ENCODE data around the gene PDX1.

The PDX1 gene

DNA sequence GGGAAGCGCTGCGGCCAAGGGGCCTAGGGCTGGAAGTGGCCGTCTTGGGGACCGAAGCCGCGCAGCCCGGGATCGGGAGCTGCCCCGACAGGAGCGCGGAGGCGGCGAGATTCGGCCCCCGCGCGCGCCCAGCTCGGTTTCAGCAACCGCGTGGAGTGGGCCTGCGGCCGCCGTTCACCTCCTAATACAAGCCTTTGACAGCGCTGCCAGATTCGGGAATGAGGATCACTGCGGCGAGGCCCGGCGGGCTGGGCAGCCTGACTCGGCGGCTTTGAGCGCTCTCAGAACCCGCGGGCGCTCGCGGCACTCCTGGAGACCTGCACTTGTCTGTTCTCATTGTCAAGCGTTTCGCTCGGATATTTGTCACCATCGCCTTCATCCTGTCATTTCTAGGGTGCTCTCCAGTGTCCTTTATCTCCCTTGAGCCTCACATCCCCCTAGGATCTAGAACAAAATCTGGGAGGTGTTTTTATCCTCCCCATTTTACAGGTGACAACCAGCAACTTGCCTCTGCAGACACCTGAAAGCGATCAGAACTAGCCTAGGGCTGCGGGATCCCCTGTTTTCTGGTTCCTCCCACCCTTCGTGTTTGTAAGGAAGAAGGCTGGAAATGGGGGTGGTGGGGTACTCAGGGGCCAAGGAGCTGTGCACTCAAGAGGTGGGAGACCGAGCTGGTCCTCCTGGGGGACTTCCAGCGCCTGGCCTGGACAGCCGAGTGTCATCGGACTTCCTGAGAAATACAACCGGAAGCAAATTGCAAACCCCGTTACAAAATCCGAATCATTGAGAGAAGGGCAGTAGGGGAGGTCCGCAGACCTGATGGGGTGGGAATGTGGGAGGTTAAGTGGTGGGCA lies 50.8 kb downstream of the PDX1 start:
- no peak for DNase-seq (ENCODE audit: low read depth in 2 of 2)

GRCh38 chr13:27971236-27971645 lies 51.4 kb downstream of the PDX1 start:
- DNase-seq (ENCODE audit: low read depth in 2 of 2), result no peak

- DNase-seq (ENCODE audit: low read depth in 2 of 2), result no peak
Measured at GRCh38 chr13:27971776-27972477, 52.1 kb downstream of the PDX1 start.

DNA sequence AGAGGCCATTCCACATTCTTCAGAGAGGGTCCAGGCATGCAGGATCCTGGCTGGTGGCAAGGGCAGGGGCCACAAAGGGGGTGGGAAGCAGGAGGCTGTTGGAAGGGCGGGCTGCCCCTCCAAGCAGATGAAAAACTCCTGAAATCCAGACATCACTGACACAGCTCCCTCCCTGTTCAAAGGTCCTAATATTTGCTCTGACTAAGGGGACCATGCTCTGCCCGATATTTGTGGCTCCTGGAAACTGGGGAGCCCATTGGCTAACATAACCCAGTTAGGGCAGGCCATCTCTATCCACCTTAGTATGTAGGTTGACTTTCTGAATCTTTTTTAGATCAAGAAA lies 52.6 kb downstream of the PDX1 start:
- no peak for DNase-seq (ENCODE audit: low read depth in 2 of 2)

DNA sequence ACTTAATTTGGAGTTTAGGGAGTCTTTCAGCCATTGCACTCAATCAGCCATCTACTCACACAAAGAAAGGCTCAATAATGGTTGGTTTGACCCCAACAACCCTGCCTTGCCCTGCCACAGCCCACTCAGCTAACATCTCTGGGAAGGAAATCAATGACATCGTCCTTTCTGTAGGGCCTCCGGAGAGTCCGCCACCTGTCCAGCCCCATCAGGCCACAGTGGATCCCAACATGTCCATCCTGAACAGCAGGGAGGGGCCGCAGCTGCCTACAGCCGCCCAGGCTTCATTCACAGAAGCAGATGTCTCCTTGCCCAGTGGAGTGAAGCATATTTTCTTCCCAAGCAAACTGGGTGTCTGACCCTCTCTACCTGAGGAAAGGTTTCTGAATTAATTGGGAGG lies 53.5 kb downstream of the PDX1 start:
- DNase-seq (ENCODE audit: low read depth in 2 of 2), result no peak

- no peak for DNase-seq (ENCODE audit: low read depth in 2 of 2)
Measured at GRCh38 chr13:27973961-27974662, 54.3 kb downstream of the PDX1 start.

All from stimulated activated CD8-positive, alpha-beta memory T cell treated with anti-CD3 and anti-CD28 coated beads, Interleukin-15, amount 100 ng/mL, for 48 hours (primary cell).